OCI-LY7 (cell line): ENCODE results near the gene SNRK.

Experiments used
- EZH2phosphoT487 ChIP-seq: fragments of 200-600 bp; sonication (generic); IDR thresholded peaks from 2 replicates; pipeline ENCODE4 v1.6.1; 2018; ENCODE audit warnings: low read depth, borderline replicate concordance, mild to moderate bottlenecking, mixed run types, antibody characterized with exemption, low read length, moderate library complexity, mixed read lengths
- TF ChIP-seq, protein P1 (sequence below): fragments of 200-600 bp; sonication (generic); conservative IDR thresholded peaks from 2 replicates; pipeline ENCODE4 v1.5.1; 2014; ENCODE audit warnings: mild to moderate bottlenecking, antibody characterized with exemption, low read length, moderate library complexity, mixed read lengths

DNA sequence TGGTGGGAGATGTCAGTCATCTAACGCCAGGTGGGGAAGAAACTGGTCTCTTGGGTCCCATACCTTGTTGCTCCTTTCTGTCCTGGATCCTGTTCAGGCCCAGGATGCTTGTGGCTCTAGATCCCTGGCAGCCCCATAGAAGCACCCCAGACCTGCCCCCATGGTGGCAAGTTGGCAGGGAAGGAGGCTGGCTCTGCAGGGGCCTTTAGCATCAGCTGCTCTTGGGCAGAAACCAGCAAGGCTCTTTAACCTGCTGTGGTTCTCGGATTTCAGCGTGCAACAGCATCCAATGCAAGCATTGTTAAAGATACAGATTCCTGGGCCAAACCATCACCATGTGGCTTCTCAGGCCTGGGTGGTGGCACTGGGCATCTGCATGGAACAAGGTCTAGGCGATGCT lies 75.8 kb downstream of the SNRK start:
- TF ChIP-seq, protein P1, sequence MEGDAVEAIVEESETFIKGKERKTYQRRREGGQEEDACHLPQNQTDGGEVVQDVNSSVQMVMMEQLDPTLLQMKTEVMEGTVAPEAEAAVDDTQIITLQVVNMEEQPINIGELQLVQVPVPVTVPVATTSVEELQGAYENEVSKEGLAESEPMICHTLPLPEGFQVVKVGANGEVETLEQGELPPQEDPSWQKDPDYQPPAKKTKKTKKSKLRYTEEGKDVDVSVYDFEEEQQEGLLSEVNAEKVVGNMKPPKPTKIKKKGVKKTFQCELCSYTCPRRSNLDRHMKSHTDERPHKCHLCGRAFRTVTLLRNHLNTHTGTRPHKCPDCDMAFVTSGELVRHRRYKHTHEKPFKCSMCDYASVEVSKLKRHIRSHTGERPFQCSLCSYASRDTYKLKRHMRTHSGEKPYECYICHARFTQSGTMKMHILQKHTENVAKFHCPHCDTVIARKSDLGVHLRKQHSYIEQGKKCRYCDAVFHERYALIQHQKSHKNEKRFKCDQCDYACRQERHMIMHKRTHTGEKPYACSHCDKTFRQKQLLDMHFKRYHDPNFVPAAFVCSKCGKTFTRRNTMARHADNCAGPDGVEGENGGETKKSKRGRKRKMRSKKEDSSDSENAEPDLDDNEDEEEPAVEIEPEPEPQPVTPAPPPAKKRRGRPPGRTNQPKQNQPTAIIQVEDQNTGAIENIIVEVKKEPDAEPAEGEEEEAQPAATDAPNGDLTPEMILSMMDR = no peak
- TF ChIP-seq EZH2phosphoT487 = no peak
